Breast epithelium (tissue), 4 donors: Measurements from ENCODE around the gene KYAT1. TPM values are rescaled to one million over a fixed set of nuclear protein-coding genes. Genes with fewer than 3 reads are reported as not detected.

Source experiments
- DNase-seq, 2 donors: peaks; one replicate each; pipeline ENCODE4 v3.0.0-alpha.2; 2019; ENCODE audit warnings: low spot score in 2 of 2
- H3K27ac ChIP-seq, 2 donors: fragments of 200-600 bp; sonication (generic) in 1 of 2; one replicate each; pipeline ENCODE4 v1.5.1; 2016 to 2019; ENCODE audit warnings: mild to moderate bottlenecking in 1 of 2
- H3K27me3 ChIP-seq, 2 donors: fragments of 200-600 bp; sonication (generic) in 1 of 2; one replicate each; pipeline versions ENCODE4 v1.5.1 to v1.6.0; 2017 to 2019; ENCODE audit warnings: control low read depth in 1 of 2, mild to moderate bottlenecking in 1 of 2
- H3K36me3 ChIP-seq: fragments of 200-600 bp; one replicate; pipeline ENCODE4 v1.5.1; 2019
- H3K4me1 ChIP-seq, 2 donors: fragments of 200-600 bp; sonication (generic); one replicate each; pipeline ENCODE4 v1.5.1; 2016 to 2019; ENCODE audit warnings: control low read depth in 1 of 2
- H3K4me3 ChIP-seq, 3 donors: fragments of 200-600 bp; sonication (generic); 1 replicate in 2 of 3; 2 replicates in 1 of 3; pipeline ENCODE4 v1.5.1; 2016 to 2019; ENCODE audit warnings: mild to moderate bottlenecking in 3 of 3, moderate library complexity in 2 of 3
- H3K9me3 ChIP-seq, 2 donors: fragments of 200-600 bp; sonication (generic) in 1 of 2; one replicate each; pipeline ENCODE4 v1.5.1; 2016 to 2019; ENCODE audit warnings: control low read depth in 1 of 2
- POLR2A ChIP-seq: fragments of 450-650 bp; IDR thresholded peaks from one replicate; pipeline ENCODE4 v1.6.1; 2016; ENCODE audit warnings: antibody characterized with exemption, mild to moderate bottlenecking, moderate library complexity
- POLR2AphosphoS5 ChIP-seq, 3 donors: sonication (generic); formaldehyde crosslinking; IDR thresholded peaks; one replicate each; pipeline ENCODE4 v1.6.1; 2017; ENCODE audit warnings: antibody characterized with exemption in 3 of 3
- intact Hi-C: fragments of 100-400 bp; cut with DNase I; formaldehyde crosslinking; loops from one replicate; pipeline ENCODE4 v1.15.1; 2023; ENCODE audit warnings: low total_unique reads
- total RNA-seq, 3 donors: library from RNA; depleted of rRNA; stranded (reverse); fragments of >200 nt; gene quantifications; one replicate each; pipeline ENCODE4 v1.1.0, GENCODE V29; 2016
- TF ChIP-seq, protein P1 (sequence below), 3 donors: fragments of 450-650 bp; IDR thresholded peaks; one replicate each; pipeline ENCODE4 v1.5.1; 2016 to 2017; ENCODE audit warnings: antibody characterized with exemption in 3 of 3, mild to moderate bottlenecking in 3 of 3, moderate library complexity in 3 of 3

The KYAT1 gene
- total RNA-seq, 3 donors from 2014 or later: 3.0 to 7.6 (median 7.2) TPM

DNA sequence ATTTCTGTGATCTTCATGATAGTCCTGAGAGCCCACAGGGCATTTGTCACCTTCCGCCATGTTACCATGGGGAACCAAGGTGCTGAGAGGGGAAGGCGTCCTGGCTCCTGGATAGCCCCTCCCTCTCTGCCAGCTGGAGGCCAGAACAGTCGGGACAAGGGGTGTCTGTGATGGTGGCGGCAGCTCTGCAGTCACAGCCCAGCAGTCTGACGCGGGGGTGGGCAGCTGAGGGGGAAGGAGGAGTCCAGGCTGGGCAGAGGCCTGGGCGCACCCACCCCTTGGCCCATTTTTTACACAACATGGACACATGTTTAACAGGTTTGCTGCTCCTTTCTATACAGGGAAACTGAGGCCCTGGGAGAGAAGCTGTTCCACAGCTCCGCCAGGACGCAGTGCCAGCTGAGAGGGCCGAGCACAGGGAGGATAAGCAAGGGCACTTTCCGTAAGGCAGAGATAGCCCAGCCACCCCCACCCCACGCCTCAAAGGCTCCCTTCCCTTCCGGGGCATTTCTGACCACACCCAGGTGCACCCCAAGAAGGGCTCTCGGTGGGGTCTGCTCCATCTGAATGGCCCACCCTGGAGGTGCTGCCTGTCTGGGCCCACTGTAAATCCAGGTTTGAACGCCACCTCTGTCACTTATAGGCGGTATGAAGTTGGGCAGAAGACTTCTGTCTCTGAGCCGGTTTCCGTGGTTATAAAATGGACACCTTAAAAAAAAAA is 17.3 kb upstream of the KYAT1 start:
- Histone ChIP-seq H3K9me3 (no peaks in the 10 kb centered on the region), H3K36me3 (no peaks in the 10 kb centered on the region), H3K4me3 (no peak overlapping the region), H3K4me1 (peaks cover 3 to 21% of the 10 kb centered on the region in 2 donors), H3K27ac (peak overlapping the region; percentile 82 to 85), H3K27me3 (no peaks in the 10 kb centered on the region)
- no peak for DNase-seq
- intact Hi-C loops: no loop called here
- TF ChIP-seq, protein P1, sequence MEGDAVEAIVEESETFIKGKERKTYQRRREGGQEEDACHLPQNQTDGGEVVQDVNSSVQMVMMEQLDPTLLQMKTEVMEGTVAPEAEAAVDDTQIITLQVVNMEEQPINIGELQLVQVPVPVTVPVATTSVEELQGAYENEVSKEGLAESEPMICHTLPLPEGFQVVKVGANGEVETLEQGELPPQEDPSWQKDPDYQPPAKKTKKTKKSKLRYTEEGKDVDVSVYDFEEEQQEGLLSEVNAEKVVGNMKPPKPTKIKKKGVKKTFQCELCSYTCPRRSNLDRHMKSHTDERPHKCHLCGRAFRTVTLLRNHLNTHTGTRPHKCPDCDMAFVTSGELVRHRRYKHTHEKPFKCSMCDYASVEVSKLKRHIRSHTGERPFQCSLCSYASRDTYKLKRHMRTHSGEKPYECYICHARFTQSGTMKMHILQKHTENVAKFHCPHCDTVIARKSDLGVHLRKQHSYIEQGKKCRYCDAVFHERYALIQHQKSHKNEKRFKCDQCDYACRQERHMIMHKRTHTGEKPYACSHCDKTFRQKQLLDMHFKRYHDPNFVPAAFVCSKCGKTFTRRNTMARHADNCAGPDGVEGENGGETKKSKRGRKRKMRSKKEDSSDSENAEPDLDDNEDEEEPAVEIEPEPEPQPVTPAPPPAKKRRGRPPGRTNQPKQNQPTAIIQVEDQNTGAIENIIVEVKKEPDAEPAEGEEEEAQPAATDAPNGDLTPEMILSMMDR (IDR thresholded peaks at IDR 0.05): no peak
- no peak for TF ChIP-seq POLR2AphosphoS5 (IDR thresholded peaks at IDR 0.05)
- TF ChIP-seq POLR2A: no peak

- no peaks in the 10 kb centered on the region for H3K9me3 ChIP-seq
- intact Hi-C loops: no loop called here
- H3K36me3 ChIP-seq: no peaks in the 10 kb centered on the region
- H3K4me3 ChIP-seq: no peak overlapping the region
- TF ChIP-seq, protein P1 (IDR thresholded peaks at IDR 0.05): no peak
- TF ChIP-seq POLR2A: no peak
- no peak for TF ChIP-seq POLR2AphosphoS5 (IDR thresholded peaks at IDR 0.05)
- peaks cover 3 to 24% of the 10 kb centered on the region in 2 donors for H3K4me1 ChIP-seq
- DNase-seq: peak in 1 of 2 donors; percentile 54
- peak overlapping the region; percentile 82 to 85 for H3K27ac ChIP-seq
- H3K27me3 ChIP-seq: no peaks in the 10 kb centered on the region
Observed at GRCh38 chr9:128898382-128898781, 16.6 kb upstream of the KYAT1 start.

GRCh38 chr9:128895556-128895955 is 13.8 kb upstream of the KYAT1 start:
- H3K27me3 ChIP-seq: no peaks in the 10 kb centered on the region

GRCh38 chr9:128894764-128895163 is 13.0 kb upstream of the KYAT1 start:
- peaks cover 17 to 42% of the 10 kb centered on the region in 2 donors for H3K4me1 ChIP-seq
- TF ChIP-seq POLR2AphosphoS5 (IDR thresholded peaks at IDR 0.05): no peak
- TF ChIP-seq, protein P1 (IDR thresholded peaks at IDR 0.05): no peak
- no peak for TF ChIP-seq POLR2A
- H3K36me3 ChIP-seq: no peaks in the 10 kb centered on the region
- peak overlapping the region in 1 of 2 donors; percentile 97 for H3K27ac ChIP-seq
- H3K4me3 ChIP-seq: no peak overlapping the region
- no peaks in the 10 kb centered on the region for H3K27me3 ChIP-seq
- no peak for DNase-seq
- intact Hi-C loops: no loop called here
- no peaks in the 10 kb centered on the region for H3K9me3 ChIP-seq

More at GRCh38 chr9:128895556-128895955, 13.8 kb upstream of the KYAT1 start:
- TF ChIP-seq POLR2A: no peak
- TF ChIP-seq, protein P1 (IDR thresholded peaks at IDR 0.05): no peak
- no peak for TF ChIP-seq POLR2AphosphoS5 (IDR thresholded peaks at IDR 0.05)
- H3K9me3 ChIP-seq: no peaks in the 10 kb centered on the region
- intact Hi-C loops: no loop called here
- DNase-seq: no peak
- no peak overlapping the region for H3K4me3 ChIP-seq
- H3K36me3 ChIP-seq: no peaks in the 10 kb centered on the region
- peaks cover 17 to 39% of the 10 kb centered on the region in 2 donors for H3K4me1 ChIP-seq
- H3K27ac ChIP-seq: peak overlapping the region; percentile 31 to 39

- intact Hi-C loops: no loop called here
- no peak for TF ChIP-seq POLR2AphosphoS5 (IDR thresholded peaks at IDR 0.05)
- no peak for TF ChIP-seq POLR2A
- TF ChIP-seq, protein P1 (IDR thresholded peaks at IDR 0.05): no peak
- Histone ChIP-seq H3K36me3 (no peaks in the 10 kb centered on the region), H3K27ac (peak overlapping the region; percentile 97), H3K4me1 (peaks cover 14 to 48% of the 10 kb centered on the region in 2 donors), H3K9me3 (no peaks in the 10 kb centered on the region), H3K27me3 (no peaks in the 10 kb centered on the region), H3K4me3 (peak overlapping the region in 1 of 3 donors; percentile 57)
- no peak for DNase-seq
Observed at GRCh38 chr9:128893354-128893753, 11.6 kb upstream of the KYAT1 start.
